K562 (cell line): ENCODE measurements around the gene SCIN. TPM values are rescaled to one million over a fixed set of nuclear protein-coding genes. Genes with fewer than 3 reads are reported as not detected.
A peak's percentile ranks its signal among the peaks of the same experiment; 100 is the strongest.

Experiments
- ARHGAP35 ChIP-seq: fragments of 450-650 bp; IDR thresholded peaks from 2 replicates; pipeline ENCODE4 v1.6.1; 2018; ENCODE audit not compliant: partially characterized antibody
- CXXC5 ChIP-seq: fragments of 250-450 bp; sonication (Bioruptor Pico); IDR thresholded peaks from 2 replicates; pipeline ENCODE4 v1.8.0; 2022; ENCODE audit warnings: inconsistent platforms, mild to moderate bottlenecking, moderate library complexity
- DIDO1 ChIP-seq: fragments of 450-650 bp; IDR thresholded peaks from 2 replicates; pipeline ENCODE4 v1.6.1; 2016; ENCODE audit warnings: low read depth, missing biosample characterization, missing genetic modification characterization
- GABPA ChIP-seq: fragments of 200-800 bp; sonication (Bioruptor generic); conservative IDR thresholded peaks from 2 replicates; pipeline ENCODE4 v1.6.1; 2016; ENCODE audit warnings: low read depth, missing genetic modification characterization, missing compliant biosample characterization
- IFI16 ChIP-seq: fragments of 250-450 bp; sonication (Bioruptor Pico); IDR thresholded peaks from 2 replicates; pipeline ENCODE4 v2.1.2; 2022; ENCODE audit warnings: mild to moderate bottlenecking, inconsistent platforms
- ILF3 ChIP-seq: fragments of 450-650 bp; IDR thresholded peaks from 2 replicates; pipeline ENCODE4 v1.6.1; 2018; ENCODE audit warnings: antibody characterized with exemption, mild to moderate bottlenecking, moderate library complexity, borderline replicate concordance
- KDM1A ChIP-seq, 2 experiments: fragments of 450-650 bp; IDR thresholded peaks; 2 replicates each; pipeline ENCODE4 v1.6.1; 2016; ENCODE audit warnings: mild to moderate bottlenecking in 2 of 2
- NBN ChIP-seq: fragments of 450-650 bp; IDR thresholded peaks from 2 replicates; pipeline ENCODE4 v1.6.1; 2016; ENCODE audit warnings: low read depth, mild to moderate bottlenecking
- NR3C1 ChIP-seq: sonication (generic); formaldehyde crosslinking; IDR thresholded peaks from 2 replicates; pipeline ENCODE4 v1.8.1; 2022; ENCODE audit warnings: missing genetic modification reagents
- RBM25 ChIP-seq: fragments of 200-400 bp; formaldehyde crosslinking; IDR thresholded peaks from 2 replicates; pipeline ENCODE4 v1.6.1; 2018; ENCODE audit warnings: low read length, low read depth, moderate library complexity; ENCODE audit not compliant: severe bottlenecking
- SRSF9 ChIP-seq: fragments of 200-400 bp; formaldehyde crosslinking; IDR thresholded peaks from 2 replicates; pipeline ENCODE4 v1.6.1; 2017; ENCODE audit warnings: low read depth, low read length, borderline replicate concordance
- SUPT5H ChIP-seq: fragments of 450-650 bp; IDR thresholded peaks from 2 replicates; pipeline ENCODE4 v1.6.1; 2016
- TCF7L2 ChIP-seq: fragments of 150-350 bp; IDR thresholded peaks from 2 replicates; pipeline ENCODE4 v1.6.1; 2016; ENCODE audit warnings: low read depth, mild to moderate bottlenecking, low read length, moderate library complexity
- U2AF2 ChIP-seq: fragments of 200-400 bp; formaldehyde crosslinking; optimal IDR thresholded peaks from 2 replicates; pipeline ENCODE3; 2017; ENCODE audit warnings: low read depth, mild to moderate bottlenecking, low read length
- ZNF124 ChIP-seq: sonication (generic); formaldehyde crosslinking; IDR thresholded peaks from 2 replicates; pipeline ENCODE4 v1.8.1; 2022; ENCODE audit warnings: missing genetic modification reagents
- ZNF146 ChIP-seq: IDR thresholded peaks from one replicate; pipeline ENCODE4 v1.6.1; 2018; ENCODE audit warnings: missing compliant biosample characterization; ENCODE audit not compliant: unreplicated experiment
- polyA plus RNA-seq, 8 experiments: library from polyadenylated mRNA; depleted of rRNA in 4 of 8; stranded (reverse) in 5 of 8; unstranded in 3 of 8; fragments of >200 nt; fragmentation: Nextera tagmentation in 2 of 8; fragmentation: Illumina TruSeq in 1 of 8; extraction: Ambion mirVana in 2 of 8; extraction: Trizol in 1 of 8; gene quantifications; 2 replicates each; pipeline versions ENCODE4 v1.2.1 to v1.2.3, GENCODE V29; 2011 to 2014; ENCODE audit warnings: inconsistent platforms in 1 of 8, missing spikeins in 1 of 8
- total RNA-seq, 7 experiments: library from RNA; depleted of rRNA in 6 of 7; stranded (reverse); fragments of >200 nt in 6 of 7; fragmentation: Illumina TruSeq in 2 of 7; extraction: Trizol in 2 of 7; gene quantifications; 2 replicates each; pipeline versions ENCODE4 v1.2.1 to v1.2.3, GENCODE V29; 2011 to 2021; ENCODE audit warnings: low replicate concordance in 1 of 7
- TF ChIP-seq, protein P1 (sequence below): fragments of 250-450 bp; sonication (Bioruptor Pico); IDR thresholded peaks from 2 replicates; pipeline ENCODE4 v1.4.0; 2020; ENCODE audit warnings: mild to moderate bottlenecking, moderate library complexity
- TF ChIP-seq, protein P2 (sequence below): sonication (generic); formaldehyde crosslinking; IDR thresholded peaks from 2 replicates; pipeline ENCODE4 v1.8.0; 2022; ENCODE audit warnings: mild to moderate bottlenecking, low read depth, missing genetic modification reagents
- TF ChIP-seq, protein P3 (sequence below): sonication (generic); formaldehyde crosslinking; IDR thresholded peaks from 2 replicates; pipeline ENCODE4 v1.8.0; 2022; ENCODE audit warnings: mild to moderate bottlenecking, missing genetic modification reagents
- TF ChIP-seq, protein P4 (sequence below): fragments of 450-650 bp; IDR thresholded peaks from 2 replicates; pipeline ENCODE4 v1.6.1; 2016; ENCODE audit warnings: borderline replicate concordance

SCIN gene
- total and polyA plus RNA-seq, 9 of the 15 experiments (the other 6 are each of a cell fraction or from before 2014, with no cell fraction given), result 0.67 to 18.2 (median 10.6) TPM

DNA sequence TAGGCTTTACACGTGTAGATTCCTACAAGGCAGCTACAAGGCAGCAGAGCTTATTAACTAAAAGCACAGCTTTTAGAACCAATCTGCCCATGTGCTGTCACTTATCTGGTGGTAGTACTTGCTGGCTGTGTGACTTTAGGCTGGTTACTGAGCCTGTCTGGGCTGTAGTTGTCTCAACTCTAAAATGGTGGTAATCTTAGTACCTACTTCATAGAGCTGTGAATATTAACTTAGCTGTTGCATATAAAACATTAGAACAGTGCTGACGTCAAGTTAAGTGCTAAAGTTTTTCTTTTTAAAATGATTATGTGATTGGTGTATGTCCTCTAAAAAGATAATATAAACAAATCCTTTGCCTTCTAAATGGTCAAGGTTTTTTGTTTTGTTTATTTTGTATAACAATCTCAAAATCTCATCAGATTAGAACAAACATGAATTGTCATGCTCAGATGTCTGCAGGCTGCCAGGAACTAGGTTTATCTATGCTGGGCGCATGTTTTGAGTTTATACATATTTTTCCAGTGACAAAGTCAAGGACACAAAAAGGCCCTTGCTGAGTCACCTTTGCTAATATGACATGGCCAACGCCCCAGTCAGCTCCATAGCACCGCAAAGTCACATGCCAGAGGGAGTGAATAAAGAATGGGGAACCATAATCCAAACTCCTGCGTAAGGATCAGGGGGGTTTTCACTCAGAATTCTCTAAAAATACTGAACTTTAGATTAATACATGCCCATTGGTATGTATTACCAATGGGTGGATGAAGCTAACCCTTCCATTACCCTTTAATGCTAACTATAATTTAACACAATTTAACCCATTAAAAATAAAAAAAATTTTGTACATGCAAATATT lies 77.1 kb downstream of the SCIN start (continued):
- TF ChIP-seq, protein P1, sequence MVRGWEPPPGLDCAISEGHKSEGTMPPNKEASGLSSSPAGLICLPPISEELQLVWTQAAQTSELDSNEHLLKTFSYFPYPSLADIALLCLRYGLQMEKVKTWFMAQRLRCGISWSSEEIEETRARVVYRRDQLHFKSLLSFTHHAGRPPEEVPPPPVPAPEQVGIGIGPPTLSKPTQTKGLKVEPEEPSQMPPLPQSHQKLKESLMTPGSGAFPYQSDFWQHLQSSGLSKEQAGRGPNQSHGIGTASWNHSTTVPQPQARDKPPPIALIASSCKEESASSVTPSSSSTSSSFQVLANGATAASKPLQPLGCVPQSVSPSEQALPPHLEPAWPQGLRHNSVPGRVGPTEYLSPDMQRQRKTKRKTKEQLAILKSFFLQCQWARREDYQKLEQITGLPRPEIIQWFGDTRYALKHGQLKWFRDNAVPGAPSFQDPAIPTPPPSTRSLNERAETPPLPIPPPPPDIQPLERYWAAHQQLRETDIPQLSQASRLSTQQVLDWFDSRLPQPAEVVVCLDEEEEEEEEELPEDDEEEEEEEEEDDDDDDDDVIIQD (CRISPR knock-in tag), result no peak
- TF ChIP-seq ILF3 (no peak), SUPT5H (no peak), U2AF2 (no peak), CXXC5 (CRISPR knock-in tag) (peak; percentile 46), ARHGAP35 (no peak), DIDO1 (tag) (no peak), IFI16 (CRISPR knock-in tag) (no peak), SRSF9 (no peak), NBN (no peak), GABPA (tag) (no peak), RBM25 (peak; percentile 97), TCF7L2 (no peak), ZNF124 (CRISPR knock-in tag) (no peak), NR3C1 (CRISPR knock-in tag) (no peak), ZNF146 (CRISPR knock-in tag) (no peak), KDM1A (IDR thresholded peaks at IDR 0.05) (peak; percentile 81 to 90)
- TF ChIP-seq, protein P2, sequence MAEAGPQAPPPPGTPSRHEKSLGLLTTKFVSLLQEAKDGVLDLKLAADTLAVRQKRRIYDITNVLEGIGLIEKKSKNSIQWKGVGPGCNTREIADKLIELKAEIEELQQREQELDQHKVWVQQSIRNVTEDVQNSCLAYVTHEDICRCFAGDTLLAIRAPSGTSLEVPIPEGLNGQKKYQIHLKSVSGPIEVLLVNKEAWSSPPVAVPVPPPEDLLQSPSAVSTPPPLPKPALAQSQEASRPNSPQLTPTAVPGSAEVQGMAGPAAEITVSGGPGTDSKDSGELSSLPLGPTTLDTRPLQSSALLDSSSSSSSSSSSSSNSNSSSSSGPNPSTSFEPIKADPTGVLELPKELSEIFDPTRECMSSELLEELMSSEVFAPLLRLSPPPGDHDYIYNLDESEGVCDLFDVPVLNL (CRISPR knock-in tag), result no peak
- TF ChIP-seq, protein P3, sequence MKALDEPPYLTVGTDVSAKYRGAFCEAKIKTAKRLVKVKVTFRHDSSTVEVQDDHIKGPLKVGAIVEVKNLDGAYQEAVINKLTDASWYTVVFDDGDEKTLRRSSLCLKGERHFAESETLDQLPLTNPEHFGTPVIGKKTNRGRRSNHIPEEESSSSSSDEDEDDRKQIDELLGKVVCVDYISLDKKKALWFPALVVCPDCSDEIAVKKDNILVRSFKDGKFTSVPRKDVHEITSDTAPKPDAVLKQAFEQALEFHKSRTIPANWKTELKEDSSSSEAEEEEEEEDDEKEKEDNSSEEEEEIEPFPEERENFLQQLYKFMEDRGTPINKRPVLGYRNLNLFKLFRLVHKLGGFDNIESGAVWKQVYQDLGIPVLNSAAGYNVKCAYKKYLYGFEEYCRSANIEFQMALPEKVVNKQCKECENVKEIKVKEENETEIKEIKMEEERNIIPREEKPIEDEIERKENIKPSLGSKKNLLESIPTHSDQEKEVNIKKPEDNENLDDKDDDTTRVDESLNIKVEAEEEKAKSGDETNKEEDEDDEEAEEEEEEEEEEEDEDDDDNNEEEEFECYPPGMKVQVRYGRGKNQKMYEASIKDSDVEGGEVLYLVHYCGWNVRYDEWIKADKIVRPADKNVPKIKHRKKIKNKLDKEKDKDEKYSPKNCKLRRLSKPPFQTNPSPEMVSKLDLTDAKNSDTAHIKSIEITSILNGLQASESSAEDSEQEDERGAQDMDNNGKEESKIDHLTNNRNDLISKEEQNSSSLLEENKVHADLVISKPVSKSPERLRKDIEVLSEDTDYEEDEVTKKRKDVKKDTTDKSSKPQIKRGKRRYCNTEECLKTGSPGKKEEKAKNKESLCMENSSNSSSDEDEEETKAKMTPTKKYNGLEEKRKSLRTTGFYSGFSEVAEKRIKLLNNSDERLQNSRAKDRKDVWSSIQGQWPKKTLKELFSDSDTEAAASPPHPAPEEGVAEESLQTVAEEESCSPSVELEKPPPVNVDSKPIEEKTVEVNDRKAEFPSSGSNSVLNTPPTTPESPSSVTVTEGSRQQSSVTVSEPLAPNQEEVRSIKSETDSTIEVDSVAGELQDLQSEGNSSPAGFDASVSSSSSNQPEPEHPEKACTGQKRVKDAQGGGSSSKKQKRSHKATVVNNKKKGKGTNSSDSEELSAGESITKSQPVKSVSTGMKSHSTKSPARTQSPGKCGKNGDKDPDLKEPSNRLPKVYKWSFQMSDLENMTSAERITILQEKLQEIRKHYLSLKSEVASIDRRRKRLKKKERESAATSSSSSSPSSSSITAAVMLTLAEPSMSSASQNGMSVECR, result no peak
- TF ChIP-seq, protein P4, sequence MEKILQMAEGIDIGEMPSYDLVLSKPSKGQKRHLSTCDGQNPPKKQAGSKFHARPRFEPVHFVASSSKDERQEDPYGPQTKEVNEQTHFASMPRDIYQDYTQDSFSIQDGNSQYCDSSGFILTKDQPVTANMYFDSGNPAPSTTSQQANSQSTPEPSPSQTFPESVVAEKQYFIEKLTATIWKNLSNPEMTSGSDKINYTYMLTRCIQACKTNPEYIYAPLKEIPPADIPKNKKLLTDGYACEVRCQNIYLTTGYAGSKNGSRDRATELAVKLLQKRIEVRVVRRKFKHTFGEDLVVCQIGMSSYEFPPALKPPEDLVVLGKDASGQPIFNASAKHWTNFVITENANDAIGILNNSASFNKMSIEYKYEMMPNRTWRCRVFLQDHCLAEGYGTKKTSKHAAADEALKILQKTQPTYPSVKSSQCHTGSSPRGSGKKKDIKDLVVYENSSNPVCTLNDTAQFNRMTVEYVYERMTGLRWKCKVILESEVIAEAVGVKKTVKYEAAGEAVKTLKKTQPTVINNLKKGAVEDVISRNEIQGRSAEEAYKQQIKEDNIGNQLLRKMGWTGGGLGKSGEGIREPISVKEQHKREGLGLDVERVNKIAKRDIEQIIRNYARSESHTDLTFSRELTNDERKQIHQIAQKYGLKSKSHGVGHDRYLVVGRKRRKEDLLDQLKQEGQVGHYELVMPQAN, result no peak
